SH-SY5Y (cell line): ENCODE results near the gene TRIM26.

Experiments used
- GATA2 ChIP-seq: IDR thresholded peaks from 2 replicates; pipeline ENCODE4 v1.6.1; 2011; ENCODE audit warnings: mild to moderate bottlenecking, low read depth, low read length
- GATA3 ChIP-seq: IDR thresholded peaks from 2 replicates; pipeline ENCODE4 v1.6.1; 2011; ENCODE audit warnings: low read depth, mild to moderate bottlenecking, low read length, moderate library complexity

The TRIM26 gene

DNA sequence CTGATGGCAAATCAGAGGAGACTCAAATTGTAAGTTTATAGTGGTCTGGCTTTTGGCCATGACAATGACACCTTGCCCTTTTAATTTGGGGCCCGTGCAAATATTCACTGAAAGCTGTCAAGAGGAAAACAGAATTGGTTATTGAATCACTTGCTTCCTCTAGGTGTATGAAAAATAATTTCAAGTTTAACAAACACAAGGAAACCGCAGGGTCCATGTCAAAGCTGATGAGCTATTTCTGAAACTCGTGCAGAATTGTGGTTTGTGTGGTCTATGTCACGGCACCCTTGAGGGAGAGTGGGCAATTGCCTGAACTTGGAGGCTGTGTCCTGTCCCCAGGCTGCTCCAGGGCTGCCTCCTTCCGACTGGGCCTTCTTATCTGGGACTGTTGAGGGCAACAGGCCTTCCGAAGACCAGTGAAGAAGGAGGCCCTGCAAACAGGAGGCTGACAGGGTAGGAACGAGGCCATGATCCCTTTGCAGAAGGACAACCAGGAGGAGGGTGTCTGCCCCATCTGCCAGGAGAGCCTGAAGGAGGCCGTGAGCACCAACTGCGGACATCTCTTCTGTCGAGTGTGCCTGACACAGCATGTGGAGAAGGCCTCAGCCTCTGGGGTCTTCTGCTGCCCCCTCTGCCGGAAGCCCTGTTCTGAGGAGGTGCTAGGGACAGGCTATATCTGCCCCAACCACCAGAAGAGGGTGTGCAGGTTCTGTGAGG lies 76.5 kb downstream of the TRIM26 start:
- TF ChIP-seq GATA2 (no peak), GATA3 (no peak)

DNA sequence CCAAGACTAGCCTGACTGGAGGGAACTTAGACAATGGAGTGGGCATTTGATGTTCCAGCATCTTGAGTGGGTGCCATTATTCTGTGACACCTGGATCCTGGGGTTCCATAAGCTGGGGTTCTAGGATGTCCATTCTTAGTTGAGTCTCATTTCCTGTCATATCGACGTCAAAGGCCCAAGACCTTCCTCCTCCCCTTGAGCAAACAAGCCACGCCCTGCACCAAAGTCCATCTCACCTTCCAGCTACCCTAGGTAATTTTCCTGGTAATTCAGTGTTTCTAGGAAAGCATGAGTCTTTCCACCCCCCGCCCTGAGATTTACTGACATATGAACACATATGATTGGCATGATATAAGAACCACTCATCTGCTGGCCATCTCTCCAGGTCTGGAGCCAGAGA lies 77.4 kb downstream of the TRIM26 start, which contains the start of gene TRIM40:
Gene TRIM40, plus strand, starts transcription at position 384 of the 400 bp plus-strand sequence. CDS start 897 bp downstream, outside the sequence.
- TF ChIP-seq GATA2, result no peak
- TF ChIP-seq GATA3, result no peak

DNA sequence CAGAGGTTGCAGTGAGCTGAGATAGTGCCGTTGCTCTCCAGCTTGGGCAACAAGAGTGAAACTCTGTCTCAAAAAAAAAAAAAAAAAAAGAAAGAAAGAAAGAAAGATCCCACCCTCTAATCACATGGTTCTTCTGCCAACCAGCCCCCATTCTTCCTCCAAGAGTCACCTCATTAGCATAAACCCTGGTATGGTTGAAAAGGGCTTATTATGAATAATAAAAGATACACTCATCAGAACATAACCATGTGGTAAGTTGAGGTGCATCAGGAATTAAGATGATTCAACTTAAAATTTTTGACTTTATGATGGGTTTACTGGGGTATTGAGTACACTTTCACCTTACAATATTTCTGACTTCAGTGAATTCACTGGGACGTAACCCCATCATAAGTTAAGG lies 78.1 kb downstream of the TRIM26 start:
- no peak for TF ChIP-seq GATA2
- no peak for TF ChIP-seq GATA3
